ENCODE measurements around the gene NISCH.

Gene NISCH

DNA sequence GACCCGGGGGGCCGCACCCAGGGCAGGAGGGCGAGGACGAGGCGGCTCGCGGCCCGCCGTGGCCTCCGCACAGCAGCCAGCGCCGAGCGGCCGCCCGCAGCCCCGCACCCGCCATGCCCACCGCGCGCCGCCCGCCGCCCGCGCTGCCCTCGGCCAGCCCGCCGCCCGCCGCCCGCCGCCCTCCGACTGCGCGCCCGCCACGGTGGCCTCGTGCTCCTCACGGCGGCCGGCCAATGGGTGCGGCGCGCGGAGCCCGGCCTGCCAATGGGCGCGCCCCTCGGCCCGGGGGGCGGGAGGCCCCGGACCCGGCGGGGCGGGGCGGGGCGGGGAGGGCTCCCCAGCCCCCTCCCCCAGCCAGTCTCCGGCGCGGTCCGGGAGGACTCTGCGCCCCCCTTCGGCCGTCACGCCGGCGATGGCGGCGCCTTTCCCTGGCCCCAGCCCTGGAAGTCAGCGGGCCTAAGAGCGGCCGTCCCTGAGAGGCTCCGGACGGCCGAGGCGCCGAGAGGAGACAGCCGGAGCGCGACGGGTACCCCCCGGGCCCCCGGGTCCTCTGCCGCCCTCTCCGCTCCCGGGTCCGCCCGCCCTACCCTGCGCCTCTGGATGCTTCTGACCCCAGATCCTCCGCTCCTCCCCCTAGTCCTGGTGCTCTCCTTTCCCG is 78.3 kb downstream of the NISCH start, which contains the start of gene NT5DC2:
NT5DC2 (minus strand) TSS at position 235 of the 658 bp plus-strand sequence; CDS start at position 115, 120 bp downstream.
- peak; percentile 14 for ATAC-seq
- TF ChIP-seq ZC3H10 (CRISPR knock-in tag; IDR thresholded peaks at IDR 0.05): no peak
- no peak for TF ChIP-seq ESRRG (CRISPR knock-in tag; IDR thresholded peaks at IDR 0.05)
- TF ChIP-seq, protein P1, sequence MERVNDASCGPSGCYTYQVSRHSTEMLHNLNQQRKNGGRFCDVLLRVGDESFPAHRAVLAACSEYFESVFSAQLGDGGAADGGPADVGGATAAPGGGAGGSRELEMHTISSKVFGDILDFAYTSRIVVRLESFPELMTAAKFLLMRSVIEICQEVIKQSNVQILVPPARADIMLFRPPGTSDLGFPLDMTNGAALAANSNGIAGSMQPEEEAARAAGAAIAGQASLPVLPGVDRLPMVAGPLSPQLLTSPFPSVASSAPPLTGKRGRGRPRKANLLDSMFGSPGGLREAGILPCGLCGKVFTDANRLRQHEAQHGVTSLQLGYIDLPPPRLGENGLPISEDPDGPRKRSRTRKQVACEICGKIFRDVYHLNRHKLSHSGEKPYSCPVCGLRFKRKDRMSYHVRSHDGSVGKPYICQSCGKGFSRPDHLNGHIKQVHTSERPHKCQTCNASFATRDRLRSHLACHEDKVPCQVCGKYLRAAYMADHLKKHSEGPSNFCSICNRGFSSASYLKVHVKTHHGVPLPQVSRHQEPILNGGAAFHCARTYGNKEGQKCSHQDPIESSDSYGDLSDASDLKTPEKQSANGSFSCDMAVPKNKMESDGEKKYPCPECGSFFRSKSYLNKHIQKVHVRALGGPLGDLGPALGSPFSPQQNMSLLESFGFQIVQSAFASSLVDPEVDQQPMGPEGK (CRISPR knock-in tag; IDR thresholded peaks at IDR 0.05; ENCODE audit: borderline replicate concordance): 0 out of 2 replicates have a peak, but pooled peaks have one; percentile 32

DNA sequence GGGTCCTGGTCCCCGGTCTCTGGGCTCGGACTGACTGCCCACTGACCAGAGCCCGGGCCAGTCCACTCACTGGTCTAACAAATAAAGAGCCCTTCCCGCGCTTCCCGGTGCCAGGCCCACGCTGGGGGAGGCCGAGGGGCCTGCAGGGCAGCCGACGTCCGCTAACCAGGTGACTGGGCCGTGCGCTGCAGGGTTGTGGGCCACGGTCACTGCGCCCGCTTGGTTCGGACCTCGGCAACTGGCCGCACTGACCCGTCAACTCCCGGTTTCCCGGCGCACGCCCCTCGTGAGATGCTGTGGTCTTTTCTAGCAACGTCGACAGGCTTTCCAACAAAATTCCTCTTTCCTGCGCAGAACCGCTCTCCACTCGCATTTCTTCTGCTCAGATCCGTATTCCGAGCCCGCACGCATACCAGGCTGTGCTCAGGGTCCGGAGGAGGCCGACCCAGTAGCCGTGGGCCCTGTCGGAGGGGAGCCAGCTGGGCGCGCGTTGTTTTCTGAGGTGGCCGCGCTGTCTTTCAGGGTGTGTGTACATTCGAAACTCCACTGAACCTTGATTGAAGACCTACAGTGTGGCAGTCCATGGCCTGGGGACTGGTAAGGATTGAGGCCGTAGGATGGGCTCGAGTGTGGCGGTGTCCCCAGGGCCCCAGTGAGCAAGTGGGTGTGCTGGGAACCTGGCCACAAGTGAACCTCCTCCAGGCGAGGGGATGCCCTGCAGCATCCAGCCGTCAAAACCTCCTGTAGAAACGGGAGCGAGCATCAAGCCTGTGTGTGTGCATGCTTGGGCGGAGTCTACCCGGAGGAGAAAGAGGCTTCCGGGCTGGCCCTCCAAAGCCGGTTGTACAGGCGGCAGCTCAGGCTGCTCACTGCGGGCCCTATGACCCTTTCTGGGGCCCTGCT is 79.1 kb downstream of the NISCH start:
- TF ChIP-seq ARNTL (CRISPR knock-in tag; IDR thresholded peaks at IDR 0.05; ENCODE audit: borderline replicate concordance, low read depth) (no peak), TOX (CRISPR knock-in tag; IDR thresholded peaks at IDR 0.05; ENCODE audit: borderline replicate concordance) (no peak), GLIS3 (CRISPR knock-in tag; IDR thresholded peaks at IDR 0.05) (no peak), ESRRG (CRISPR knock-in tag; IDR thresholded peaks at IDR 0.05) (no peak), RARB (CRISPR knock-in tag; IDR thresholded peaks at IDR 0.05) (no peak), CREB5 (CRISPR knock-in tag; IDR thresholded peaks at IDR 0.05; ENCODE audit: low read depth) (no peak), ZNF565 (CRISPR knock-in tag; conservative IDR thresholded peaks at IDR 0.05; ENCODE audit: low read depth) (no peak), ZNF70 (CRISPR knock-in tag; IDR thresholded peaks at IDR 0.05) (no peak), TCF4 (CRISPR knock-in tag; IDR thresholded peaks at IDR 0.05; ENCODE audit: borderline replicate concordance) (no peak), ISL1 (CRISPR knock-in tag; IDR thresholded peaks at IDR 0.05) (no peak), ZFP30 (CRISPR knock-in tag; IDR thresholded peaks at IDR 0.05) (no peak), OSR1 (CRISPR knock-in tag; IDR thresholded peaks at IDR 0.05) (no peak), ZFP3 (CRISPR knock-in tag; IDR thresholded peaks at IDR 0.05) (no peak)
- TF ChIP-seq, protein P1 (CRISPR knock-in tag; IDR thresholded peaks at IDR 0.05; ENCODE audit: borderline replicate concordance): no peak
- TF ChIP-seq, protein P2, sequence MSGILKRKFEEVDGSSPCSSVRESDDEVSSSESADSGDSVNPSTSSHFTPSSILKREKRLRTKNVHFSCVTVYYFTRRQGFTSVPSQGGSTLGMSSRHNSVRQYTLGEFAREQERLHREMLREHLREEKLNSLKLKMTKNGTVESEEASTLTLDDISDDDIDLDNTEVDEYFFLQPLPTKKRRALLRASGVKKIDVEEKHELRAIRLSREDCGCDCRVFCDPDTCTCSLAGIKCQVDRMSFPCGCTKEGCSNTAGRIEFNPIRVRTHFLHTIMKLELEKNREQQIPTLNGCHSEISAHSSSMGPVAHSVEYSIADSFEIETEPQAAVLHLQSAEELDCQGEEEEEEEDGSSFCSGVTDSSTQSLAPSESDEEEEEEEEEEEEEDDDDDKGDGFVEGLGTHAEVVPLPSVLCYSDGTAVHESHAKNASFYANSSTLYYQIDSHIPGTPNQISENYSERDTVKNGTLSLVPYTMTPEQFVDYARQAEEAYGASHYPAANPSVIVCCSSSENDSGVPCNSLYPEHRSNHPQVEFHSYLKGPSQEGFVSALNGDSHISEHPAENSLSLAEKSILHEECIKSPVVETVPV (CRISPR knock-in tag; IDR thresholded peaks at IDR 0.05): no peak
- ATAC-seq: no peak; the same call in 2 of the 3 replicates

DNA sequence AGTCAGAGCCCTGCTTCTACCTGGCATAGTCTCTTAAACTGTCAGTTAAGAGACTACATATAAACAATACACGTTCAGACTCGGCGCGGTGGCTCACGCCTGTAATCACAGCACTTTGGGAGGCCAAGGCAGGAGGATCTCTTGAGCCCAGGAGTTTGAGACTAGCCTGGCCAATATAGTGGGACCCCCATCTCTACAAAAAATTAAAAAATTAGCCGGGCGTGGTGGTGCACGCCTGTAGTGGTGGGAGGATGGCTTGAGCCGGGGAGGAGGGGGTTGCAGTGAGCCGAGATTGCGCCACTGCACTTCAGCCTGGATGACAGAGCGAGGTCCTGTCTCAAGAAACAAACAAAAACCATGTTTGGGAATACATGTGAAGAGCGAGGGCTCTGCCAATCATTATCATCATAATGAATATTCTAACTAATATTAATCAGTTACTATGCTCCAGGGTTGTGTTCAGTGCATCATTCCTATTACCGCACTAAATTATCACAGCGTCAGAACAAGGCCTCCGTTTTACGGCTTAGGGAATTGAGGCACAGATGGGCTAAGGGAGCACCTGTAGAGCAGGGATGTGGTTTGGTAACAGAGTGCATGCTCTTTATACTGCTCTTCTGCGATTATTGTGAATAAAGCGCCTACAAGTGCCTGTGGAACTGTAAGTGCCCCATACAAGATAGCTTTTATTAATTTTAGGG is 80.2 kb downstream of the NISCH start:
- TF ChIP-seq PPARA (CRISPR knock-in tag; IDR thresholded peaks at IDR 0.05; ENCODE audit: borderline replicate concordance) (no peak), ZNF565 (CRISPR knock-in tag; conservative IDR thresholded peaks at IDR 0.05; ENCODE audit: low read depth) (no peak)
- no peak for ATAC-seq

DNA sequence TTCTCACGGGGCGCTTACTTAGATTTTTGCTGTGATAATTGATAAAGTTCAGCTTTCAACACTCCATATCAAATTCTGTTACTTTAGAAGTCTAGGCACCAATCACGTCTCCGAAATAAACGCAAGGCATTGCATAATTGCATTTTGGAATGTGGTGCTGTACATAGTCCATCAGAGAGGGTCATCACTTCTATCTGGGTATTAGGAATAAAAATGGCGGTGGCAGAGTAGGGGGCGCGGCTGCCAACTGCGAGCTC is 80.6 kb downstream of the NISCH start:
- TF ChIP-seq RARB (CRISPR knock-in tag; IDR thresholded peaks at IDR 0.05) (no peak), ISL1 (CRISPR knock-in tag; IDR thresholded peaks at IDR 0.05) (no peak)
- ATAC-seq: no peak

Data from SK-N-SH treated with all-trans-retinoic acid at 6 μM for 48 hours (cell line).